Measurements from ENCODE around the gene STOM.

- TF ChIP-seq CTCF (IDR thresholded peaks at IDR 0.05): no peak
- TF ChIP-seq POLR2A (IDR thresholded peaks at IDR 0.05): no peak
Observed at GRCh38 chr9:121296213-121297127, 73.6 kb downstream of the STOM start.

All from body of pancreas (tissue), 4 donors.